ENCODE measurements around the gene TMEM128.
"Not testable (repeated sequence)": the region's sequence is repeated elsewhere in the genome, so short reads cannot be mapped to it uniquely, and the experiment has no call there.

Gene TMEM128

GRCh38 chr4:4254666-4255065, 6.6 kb upstream of the TMEM128 start:
- no peak for DNase-seq

- DNase-seq, result no peak
Observed at GRCh38 chr4:4254199-4254598, 6.2 kb upstream of the TMEM128 start.

GRCh38 chr4:4249866-4250265, 1.8 kb upstream of the TMEM128 start:
- DNase-seq, result no peak

- DNase-seq, result not testable (repeated sequence)
Observed at GRCh38 chr4:4249342-4249741, 1.3 kb upstream of the TMEM128 start.

GRCh38 chr4:4248885-4249203, 821 bp upstream of the TMEM128 start:
- DNase-seq, result no peak

GRCh38 chr4:4247696-4248028, 361 bp downstream of the TMEM128 start:
- DNase-seq, result no peak

GRCh38 chr4:4245172-4245571, 2.9 kb downstream of the TMEM128 start:
- no peak for DNase-seq

GRCh38 chr4:4239551-4239950, 8.5 kb downstream of the TMEM128 start:
- not testable (repeated sequence) for DNase-seq

GRCh38 chr4:4233610-4234009, 14.4 kb downstream of the TMEM128 start:
- no peak for DNase-seq

- no peak for DNase-seq
Observed at GRCh38 chr4:4228356-4228668, 19.7 kb downstream of the TMEM128 start.

GRCh38 chr4:4227510-4228355, 20.3 kb downstream of the TMEM128 start:
- DNase-seq, result no peak

GRCh38 chr4:4226606-4227438, 21.2 kb downstream of the TMEM128 start, which contains the start of gene OTOP1:
OTOP1 (minus strand) TSS chr4:4226929; CDS start chr4:4226864, 65 bp downstream.
- no peak for DNase-seq

GRCh38 chr4:4225915-4226605, 22.0 kb downstream of the TMEM128 start:
- no peak for DNase-seq

- DNase-seq, result no peak
Observed at GRCh38 chr4:4217113-4217512, 30.9 kb downstream of the TMEM128 start.

- DNase-seq, result no peak
Observed at GRCh38 chr4:4216648-4217047, 31.4 kb downstream of the TMEM128 start.

GRCh38 chr4:4213674-4214073, 34.3 kb downstream of the TMEM128 start:
- not testable (repeated sequence) for DNase-seq

GRCh38 chr4:4206204-4206603, 41.8 kb downstream of the TMEM128 start:
- no peak for DNase-seq

GRCh38 chr4:4204401-4204745, 43.6 kb downstream of the TMEM128 start:
- no peak for DNase-seq

GRCh38 chr4:4203688-4204400, 44.2 kb downstream of the TMEM128 start:
- no peak for DNase-seq

GRCh38 chr4:4202510-4202909, 45.5 kb downstream of the TMEM128 start:
- DNase-seq, result no peak

- DNase-seq, result no peak
Observed at GRCh38 chr4:4200624-4201023, 47.4 kb downstream of the TMEM128 start.

GRCh38 chr4:4195354-4195753, 52.7 kb downstream of the TMEM128 start:
- DNase-seq, result no peak

GRCh38 chr4:4188557-4188956, 59.5 kb downstream of the TMEM128 start:
- not testable (repeated sequence) for DNase-seq

Measured in NCI-H345 (cell line).